H9 (cell line): ENCODE data around the gene MUS81. TPM values are rescaled to one million over a fixed set of nuclear protein-coding genes. Genes with fewer than 3 reads are reported as not detected.

Source experiments
- DNase-seq: peaks from one replicate; pipeline ENCODE4 v3.0.0-alpha.2; 2017
- H2AFZ ChIP-seq: one replicate; pipeline ENCODE4 v1.6.1; 2013; ENCODE audit warnings: mild to moderate bottlenecking, low read length, control low read depth, moderate library complexity
- H2AK5ac ChIP-seq: 2 replicates; pipeline ENCODE4 v1.6.1; 2013; ENCODE audit warnings: low read length, control low read depth, mixed read lengths; ENCODE audit not compliant: insufficient read length
- H2BK120ac ChIP-seq: one replicate; pipeline ENCODE4 v1.6.1; 2013; ENCODE audit warnings: low read depth, mild to moderate bottlenecking, low read length, control low read depth, inconsistent platforms; ENCODE audit not compliant: poor library complexity, severe bottlenecking
- H2BK12ac ChIP-seq: 2 replicates; pipeline ENCODE4 v1.6.1; 2013; ENCODE audit warnings: low read length, control low read depth, mixed read lengths, low read depth; ENCODE audit not compliant: insufficient read length
- H2BK15ac ChIP-seq: 2 replicates; pipeline ENCODE4 v1.6.1; 2013; ENCODE audit warnings: low read depth, low read length, control low read depth
- H2BK20ac ChIP-seq: one replicate; pipeline ENCODE4 v1.6.1; 2013; ENCODE audit warnings: low read depth, mild to moderate bottlenecking, low read length, control low read depth, inconsistent platforms; ENCODE audit not compliant: poor library complexity, severe bottlenecking
- H2BK5ac ChIP-seq: 2 replicates; pipeline ENCODE4 v1.6.1; 2013; ENCODE audit warnings: low read length, control low read depth, mixed read lengths; ENCODE audit not compliant: insufficient read length
- H3K14ac ChIP-seq: 2 replicates; pipeline ENCODE4 v1.6.1; 2013; ENCODE audit warnings: low read length, control low read depth; ENCODE audit not compliant: insufficient read depth
- H3K18ac ChIP-seq: 2 replicates; pipeline ENCODE4 v1.6.1; 2013; ENCODE audit warnings: low read depth, mild to moderate bottlenecking, mixed read lengths, low read length, control low read depth; ENCODE audit not compliant: insufficient read length
- H3K23ac ChIP-seq: 2 replicates; pipeline ENCODE4 v1.6.1; 2013; ENCODE audit warnings: low read length, control low read depth, mixed read lengths, low read depth; ENCODE audit not compliant: insufficient read length
- H3K23me2 ChIP-seq: 2 replicates; pipeline ENCODE4 v1.6.1; 2013; ENCODE audit warnings: low read depth, mild to moderate bottlenecking, mixed read lengths, low read length, control low read depth; ENCODE audit not compliant: insufficient read length, poor library complexity, severe bottlenecking
- H3K27ac ChIP-seq: 2 replicates; pipeline ENCODE4 v1.5.1; 2013; ENCODE audit warnings: low read length, control low read depth, mixed read lengths, low read depth; ENCODE audit not compliant: insufficient read length
- H3K27me3 ChIP-seq: 2 replicates; pipeline ENCODE4 v1.6.1; 2013; ENCODE audit warnings: low read length, control low read depth, inconsistent platforms; ENCODE audit not compliant: insufficient read depth
- H3K4ac ChIP-seq: 2 replicates; pipeline ENCODE4 v1.6.1; 2013; ENCODE audit warnings: low read depth, mild to moderate bottlenecking, control low read depth, inconsistent platforms, low read length, moderate library complexity
- H3K4me1 ChIP-seq: 2 replicates; pipeline ENCODE4 v1.6.1; 2013; ENCODE audit warnings: low read length, control low read depth, inconsistent platforms; ENCODE audit not compliant: insufficient read depth
- H3K4me2 ChIP-seq: 2 replicates; pipeline ENCODE4 v1.6.1; 2013; ENCODE audit warnings: low read length, control low read depth, mixed read lengths; ENCODE audit not compliant: insufficient read length, insufficient read depth
- H3K56ac ChIP-seq: 2 replicates; pipeline ENCODE4 v1.6.1; 2013; ENCODE audit warnings: low read depth, mild to moderate bottlenecking, mixed read lengths, low read length, control low read depth; ENCODE audit not compliant: insufficient read length
- H3K79me1 ChIP-seq: 2 replicates; pipeline ENCODE4 v1.6.1; 2013; ENCODE audit warnings: low read depth, mild to moderate bottlenecking, moderate library complexity, low read length, control low read depth, inconsistent platforms; ENCODE audit not compliant: insufficient read depth, poor library complexity, severe bottlenecking
- H3K79me2 ChIP-seq: 2 replicates; pipeline ENCODE4 v1.6.1; 2013; ENCODE audit warnings: low read length, control low read depth, inconsistent platforms; ENCODE audit not compliant: insufficient read depth
- H3K9ac ChIP-seq: 2 replicates; pipeline ENCODE4 v1.6.1; 2013; ENCODE audit warnings: low read length, control low read depth, mixed read lengths; ENCODE audit not compliant: insufficient read length; ENCODE audit errors: extremely low read depth
- H3K9me3 ChIP-seq: one replicate; pipeline ENCODE4 v1.6.1; 2013; ENCODE audit warnings: low read depth, low read length, inconsistent platforms; ENCODE audit not compliant: control insufficient read depth
- H3T11ph ChIP-seq: one replicate; pipeline ENCODE4 v1.6.1; 2013; ENCODE audit warnings: mild to moderate bottlenecking, low read length, control low read depth, inconsistent platforms
- H4K20me1 ChIP-seq: one replicate; pipeline ENCODE4 v1.6.1; 2013; ENCODE audit not compliant: control insufficient read depth, insufficient read length, insufficient read depth
- H4K5ac ChIP-seq: 2 replicates; pipeline ENCODE4 v1.6.1; 2013; ENCODE audit warnings: low read depth, mild to moderate bottlenecking, mixed read lengths, low read length, control low read depth; ENCODE audit not compliant: insufficient read length
- H4K8ac ChIP-seq: replicated peaks from 2 replicates; pipeline ENCODE4 v1.6.1; 2013; ENCODE audit warnings: low read length, control low read depth, mixed read lengths, low read depth; ENCODE audit not compliant: insufficient read length
- H4K91ac ChIP-seq: 2 replicates; pipeline ENCODE4 v1.6.1; 2013; ENCODE audit warnings: low read depth, mild to moderate bottlenecking, moderate library complexity, mixed read lengths, low read length, control low read depth; ENCODE audit not compliant: insufficient read length
- H3K27ac Mint-ChIP-seq, 3 experiments: 2 replicates in 2 of 3; 3 replicates in 1 of 3; pipeline ENCODE4 v1.8.0; 2020 to 2021; ENCODE audit warnings: mixed read lengths in 3 of 3, mild to moderate bottlenecking in 1 of 3, moderate library complexity in 1 of 3
- H3K27me3 Mint-ChIP-seq: 2 replicates; pipeline ENCODE4 v1.8.0; 2021; ENCODE audit warnings: low read depth, mild to moderate bottlenecking, moderate library complexity, mixed read lengths
- H3K36me3 Mint-ChIP-seq, 3 experiments: 2 replicates in 2 of 3; 3 replicates in 1 of 3; pipeline ENCODE4 v1.8.0; 2020 to 2021; ENCODE audit warnings: low read depth in 3 of 3, mixed read lengths in 3 of 3; ENCODE audit not compliant: insufficient read depth in 1 of 3
- H3K4me1 Mint-ChIP-seq, 2 experiments: 2 replicates each; pipeline ENCODE4 v1.8.0; 2020; ENCODE audit warnings: mixed read lengths in 2 of 2
- H3K4me3 Mint-ChIP-seq, 2 experiments: 2 replicates in 1 of 2; 3 replicates in 1 of 2; pipeline ENCODE4 v1.8.0; 2020 to 2021; ENCODE audit warnings: mild to moderate bottlenecking in 2 of 2, mixed read lengths in 2 of 2, moderate library complexity in 1 of 2
- H3K9me3 Mint-ChIP-seq, 2 experiments: 2 replicates in 1 of 2; 3 replicates in 1 of 2; pipeline ENCODE4 v1.8.0; 2020; ENCODE audit warnings: mild to moderate bottlenecking in 2 of 2, mixed read lengths in 2 of 2, moderate library complexity in 1 of 2
- CTCF ChIP-seq: fragments of 200-600 bp; sonication (generic); conservative IDR thresholded peaks from 3 replicates; pipeline ENCODE4 v1.8.0; 2021; ENCODE audit warnings: antibody characterized with exemption, mild to moderate bottlenecking
- WGBS: extraction: QIAGEN DNeasy Blood & Tissue Kit; methylation state at CpG from one replicate; pipeline ENCODE4 v1.1.7; 2013; ENCODE audit warnings: missing lambda C conversion rate, low lambda C conversion rate, mixed read lengths; ENCODE audit not compliant: insufficient read length; ENCODE audit errors: extremely low coverage; 5-methylcytosine and 5-hydroxymethylcytosine counted together
- total RNA-seq: library from RNA; stranded (reverse); gene quantifications from 2 replicates; pipeline ENCODE4 v1.2.1, GENCODE V29; 2021

MUS81 gene
- total RNA-seq, 1 experiment from 2014 or later, result 49.2 TPM

- H3K79me1 ChIP-seq, result no peaks in the 10 kb centered on the region
- no peaks in the 10 kb centered on the region for H3K27me3 ChIP-seq
- H3K4me1 Mint-ChIP-seq, result peaks cover 25 to 30% of the 10 kb centered on the region in 2 experiments
- no peak for TF ChIP-seq CTCF
- peaks cover 3% of the 10 kb centered on the region for H3K27me3 Mint-ChIP-seq
- H4K20me1 ChIP-seq, result peaks cover 2% of the 10 kb centered on the region
- no peak overlapping the region for H2BK5ac ChIP-seq
- H3K4me2 ChIP-seq, result no peak overlapping the region
- no peak overlapping the region for H4K5ac ChIP-seq
- DNase-seq, result peak; percentile 23
- H3K4ac ChIP-seq, result no peak overlapping the region
- H3K9me3 Mint-ChIP-seq, result peaks cover 0 to 3% of the 10 kb centered on the region in 2 experiments; a peak in 1 of 5 replicates
- H3K23ac ChIP-seq, result no peak overlapping the region
- H3K4me3 Mint-ChIP-seq, result peak overlapping the region; percentile 50 to 78; a peak in 4 of 5 replicates
- no peak overlapping the region for H2AK5ac ChIP-seq
- peaks cover 19% of the 10 kb centered on the region for H3K23me2 ChIP-seq
- no peaks in the 10 kb centered on the region for H3K79me2 ChIP-seq
- no peak overlapping the region for H4K8ac ChIP-seq
- no peak overlapping the region for H4K91ac ChIP-seq
- H3K27ac Mint-ChIP-seq, result no peak overlapping the region
- no peak overlapping the region for H2BK15ac ChIP-seq
- H3T11ph ChIP-seq, result no peak overlapping the region
- no peak overlapping the region for H3K9ac ChIP-seq
- H2BK120ac ChIP-seq, result no peak overlapping the region
- H3K27ac ChIP-seq, result no peak overlapping the region
- WGBS, result no CpG with 5 or more reads among the region's 24 CpGs
- H3K56ac ChIP-seq, result no peak overlapping the region
- H2BK20ac ChIP-seq, result no peak overlapping the region
- H3K9me3 ChIP-seq, result no peaks in the 10 kb centered on the region
- H3K14ac ChIP-seq, result no peak overlapping the region
- no peak overlapping the region for H3K18ac ChIP-seq
- H3K4me1 ChIP-seq, result no peaks in the 10 kb centered on the region
- H2AFZ ChIP-seq, result no peak overlapping the region
- peaks cover 24 to 41% (median 40%) of the 10 kb centered on the region in 3 experiments; a peak in 6 of 7 replicates for H3K36me3 Mint-ChIP-seq
- H2BK12ac ChIP-seq, result no peak overlapping the region
Measured at GRCh38 chr11:65862941-65863888, 3.0 kb downstream of the MUS81 start.
